Measurements from ENCODE around the gene WDR20.

GRCh38 chr14:102218688-102219087, 79.0 kb downstream of the WDR20 start:
- TF ChIP-seq CTCF (optimal IDR thresholded peaks at IDR 0.05 in 1 of 3, IDR thresholded peaks at IDR 0.05 in 1 of 3, conservative IDR thresholded peaks at IDR 0.05 in 1 of 3; ENCODE audit: extremely low read depth in 1 of 3, insufficient read depth in 2 of 3, low read length in 3 of 3) (no peak), EZH2 (IDR thresholded peaks at IDR 0.05; ENCODE audit: low read length) (no peak)
